T-cell (primary cell): Measurements from ENCODE around the gene FETUB. TPM values are rescaled to one million over a fixed set of nuclear protein-coding genes. Genes with fewer than 3 reads are reported as not detected.
"Not testable (repeated sequence)": the region's sequence is repeated elsewhere in the genome, so short reads cannot be mapped to it uniquely, and the experiment has no call there.

Experiments
- ATAC-seq, 4 experiments: fragments of 200-7000 bp in 3 of 4; fragments of 150-1000 bp in 1 of 4; cut with Tn5 transposase; replicated peaks in 1 of 4; 1 replicate in 3 of 4; 2 replicates in 1 of 4; pipeline ENCODE4 v1.10.0; 2021; ENCODE audit warnings: moderate library complexity in 3 of 4, mild to moderate bottlenecking in 2 of 4, moderate number of reproducible peaks in 1 of 4
- CTCF ChIA-PET, 2 donors: fragments of 300-600 bp; sonication (Branson Sonifier 250); formaldehyde crosslinking; loops; one replicate each; lab custom pipeline; 2022; ENCODE audit warnings: antibody characterized with exemption in 2 of 2; lab: Charles Lee
- POLR2A ChIA-PET, 2 donors: fragments of 300-600 bp; sonication (Branson Sonifier 250); formaldehyde crosslinking; loops; one replicate each; lab custom pipeline; 2022; ENCODE audit warnings: antibody characterized with exemption in 2 of 2; lab: Charles Lee
- DNase-seq, 35 experiments: peaks; one replicate each; pipeline versions ENCODE4 v3.0.0 to v3.0.0-alpha.2; 2013 to 2023
- H3K27ac ChIP-seq: one replicate; pipeline ENCODE4 v1.5.1; 2013; ENCODE audit warnings: low read length
- H3K27me3 ChIP-seq, 2 experiments: replicated peaks in 1 of 2; 1 replicate in 1 of 2; 2 replicates in 1 of 2; pipeline versions ENCODE4 v1.6.1 to v1.7.0; 2013; ENCODE audit warnings: low read length in 1 of 2, mixed read lengths in 1 of 2; ENCODE audit not compliant: control insufficient read depth in 2 of 2, insufficient read depth in 2 of 2; ENCODE audit errors: extremely low read depth in 1 of 2
- H3K36me3 ChIP-seq, 2 donors: 1 replicate in 1 of 2; 2 replicates in 1 of 2; pipeline versions ENCODE4 v1.6.1 to v1.7.0; 2013; ENCODE audit warnings: low read length in 1 of 2; ENCODE audit not compliant: control insufficient read depth in 2 of 2, insufficient read depth in 1 of 2; ENCODE audit errors: extremely low read depth in 1 of 2
- H3K4me1 ChIP-seq, 2 experiments: 1 replicate in 1 of 2; 2 replicates in 1 of 2; pipeline versions ENCODE4 v1.6.1 to v1.7.0; 2013; ENCODE audit warnings: low read length in 2 of 2, mixed read lengths in 1 of 2; ENCODE audit not compliant: insufficient read depth in 2 of 2, control insufficient read depth in 1 of 2; ENCODE audit errors: extremely low read depth in 1 of 2
- H3K4me3 ChIP-seq, 2 donors: 1 replicate in 1 of 2; 2 replicates in 1 of 2; pipeline versions ENCODE4 v1.5.1 to v1.7.0; 2013; ENCODE audit warnings: mild to moderate bottlenecking in 2 of 2, low read length in 1 of 2, moderate library complexity in 1 of 2; ENCODE audit not compliant: control insufficient read depth in 1 of 2; ENCODE audit errors: extremely low read depth in 1 of 2
- H3K9me3 ChIP-seq: 2 replicates; pipeline ENCODE4 v1.7.0; 2013
- H3K27ac Mint-ChIP-seq, 2 donors: one replicate each; pipeline ENCODE4 v1.8.0; 2020 to 2021; ENCODE audit warnings: mild to moderate bottlenecking in 2 of 2, mixed read lengths in 2 of 2
- H3K27me3 Mint-ChIP-seq, 2 donors: one replicate each; pipeline ENCODE4 v1.8.0; 2021 to 2022; ENCODE audit warnings: mixed read lengths in 2 of 2
- H3K36me3 Mint-ChIP-seq: one replicate; pipeline ENCODE4 v1.8.0; 2021; ENCODE audit warnings: mixed read lengths
- H3K4me1 Mint-ChIP-seq, 3 donors: one replicate each; pipeline ENCODE4 v1.8.0; 2020 to 2022; ENCODE audit warnings: mixed read lengths in 3 of 3, mild to moderate bottlenecking in 1 of 3
- H3K4me3 Mint-ChIP-seq, 3 donors: one replicate each; pipeline ENCODE4 v1.8.0; 2020 to 2022; ENCODE audit warnings: mild to moderate bottlenecking in 3 of 3, mixed read lengths in 3 of 3, moderate library complexity in 3 of 3
- H3K9me3 Mint-ChIP-seq, 3 donors: one replicate each; pipeline ENCODE4 v1.8.0; 2020 to 2022; ENCODE audit warnings: mixed read lengths in 3 of 3
- WGBS: methylation state at CpG from one replicate; pipeline ENCODE4 v1.1.5; 2013; ENCODE audit warnings: missing lambda C conversion rate; ENCODE audit not compliant: insufficient coverage; 5-methylcytosine and 5-hydroxymethylcytosine counted together
- total RNA-seq, 35 experiments: library from RNA in 6 of 35; stranded (reverse) in 6 of 35; fragments of 120-200 nt in 1 of 35; gene quantifications; one replicate each; pipeline versions ENCODE4 v1.2.1 to v1.2.4 and lab custom pipeline; 2013 to 2026

FETUB gene
- total RNA-seq, 5 donors from 2014 or later (not counting 1 experiment from before 2014, with no cell fraction given) = not detected

GRCh38 chr3:186694288-186695032 lies 54.3 kb downstream of the FETUB start:
- Mint-ChIP-seq H3K27me3 (peaks cover 0 to 21% of the 10 kb centered on the region in 2 donors), H3K36me3 (no peaks in the 10 kb centered on the region), H3K4me3 (no peak overlapping the region), H3K4me1 (peaks cover 0 to 8% (median 0%) of the 10 kb centered on the region in 3 donors), H3K27ac (no peak overlapping the region), H3K9me3 (no peaks in the 10 kb centered on the region)
- DNase-seq (no peak), ATAC-seq (no peak)
- H3K4me3 ChIP-seq = no peak overlapping the region
- ChIA-PET CTCF (no interaction called here), POLR2A (no interaction called here)
- peaks cover 0 to 7% of the 10 kb centered on the region in 2 experiments for H3K4me1 ChIP-seq
- no peaks in the 10 kb centered on the region for H3K36me3 ChIP-seq
- no peaks in the 10 kb centered on the region for H3K9me3 ChIP-seq
- H3K27ac ChIP-seq = no peak overlapping the region
- H3K27me3 ChIP-seq = peaks cover 5 to 7% of the 10 kb centered on the region in 2 experiments
- 100% methylated on average over 2 of the region's 6 CpGs for WGBS

- H3K9me3 ChIP-seq = no peaks in the 10 kb centered on the region
- peaks cover 0 to 7% of the 10 kb centered on the region in 2 experiments for H3K4me1 ChIP-seq
- WGBS = 60% methylated on average over 1 of the region's 2 CpGs
- ChIA-PET POLR2A (no interaction called here), CTCF (no interaction called here)
- ATAC-seq (no peak), DNase-seq (no peak)
- peaks cover 5 to 7% of the 10 kb centered on the region in 2 experiments for H3K27me3 ChIP-seq
- H3K4me3 ChIP-seq = no peak overlapping the region
- H3K36me3 Mint-ChIP-seq = no peaks in the 10 kb centered on the region
- no peaks in the 10 kb centered on the region for H3K9me3 Mint-ChIP-seq
- peaks cover 0 to 17% of the 10 kb centered on the region in 2 donors for H3K27me3 Mint-ChIP-seq
- peaks cover 0 to 4% (median 0%) of the 10 kb centered on the region in 3 donors for H3K4me1 Mint-ChIP-seq
- H3K4me3 Mint-ChIP-seq = no peak overlapping the region
- no peaks in the 10 kb centered on the region for H3K36me3 ChIP-seq
- H3K27ac ChIP-seq = no peak overlapping the region
- H3K27ac Mint-ChIP-seq = no peak overlapping the region
Observed at GRCh38 chr3:186696522-186696921, 56.3 kb downstream of the FETUB start.

- H3K9me3 ChIP-seq = no peaks in the 10 kb centered on the region
- no peaks in the 10 kb centered on the region for H3K9me3 Mint-ChIP-seq
- no peak overlapping the region for H3K27ac Mint-ChIP-seq
- ATAC-seq (no peak), DNase-seq (no peak)
- H3K36me3 ChIP-seq = no peaks in the 10 kb centered on the region
- no peak overlapping the region for H3K4me3 ChIP-seq
- no peak overlapping the region for H3K4me3 Mint-ChIP-seq
- no peaks in the 10 kb centered on the region for H3K4me1 ChIP-seq
- no peak overlapping the region for H3K27ac ChIP-seq
- H3K4me1 Mint-ChIP-seq = no peaks in the 10 kb centered on the region
- 81% methylated on average over 4 of the region's 4 CpGs for WGBS
- CTCF ChIA-PET = no interaction called here
- H3K27me3 ChIP-seq = peaks cover 2 to 5% of the 10 kb centered on the region in 2 experiments
- POLR2A ChIA-PET = no interaction called here
- no peaks in the 10 kb centered on the region for H3K36me3 Mint-ChIP-seq
- peaks cover 0 to 12% of the 10 kb centered on the region in 2 donors for H3K27me3 Mint-ChIP-seq
Observed at GRCh38 chr3:186697510-186697909, 57.3 kb downstream of the FETUB start.

- POLR2A ChIA-PET = no interaction called here
Observed at GRCh38 chr3:186700267-186700666, 60.1 kb downstream of the FETUB start.

GRCh38 chr3:186702451-186702850 lies 62.3 kb downstream of the FETUB start:
- H3K4me3 Mint-ChIP-seq, POLR2A ChIA-PET: not testable (repeated sequence)

More at GRCh38 chr3:186700267-186700666, 60.1 kb downstream of the FETUB start:
- Mint-ChIP-seq H3K9me3 (no peaks in the 10 kb centered on the region), H3K4me3 (no peak overlapping the region), H3K36me3 (no peaks in the 10 kb centered on the region), H3K27ac (no peak overlapping the region), H3K27me3 (peaks cover 3 to 16% of the 10 kb centered on the region in 2 donors), H3K4me1 (no peaks in the 10 kb centered on the region)
- WGBS = 88% methylated on average over 1 of the region's 3 CpGs
- H3K4me1 ChIP-seq = no peaks in the 10 kb centered on the region
- DNase-seq (no peak), ATAC-seq (no peak)
- no peaks in the 10 kb centered on the region for H3K9me3 ChIP-seq
- peaks cover under 1 to 2% of the 10 kb centered on the region in 2 experiments for H3K27me3 ChIP-seq
- no peak overlapping the region for H3K4me3 ChIP-seq
- CTCF ChIA-PET = no interaction called here
- no peak overlapping the region for H3K27ac ChIP-seq
- no peaks in the 10 kb centered on the region for H3K36me3 ChIP-seq

More at GRCh38 chr3:186702451-186702850, 62.3 kb downstream of the FETUB start:
- H3K4me3 ChIP-seq, ATAC-seq, H3K36me3 ChIP-seq, H3K27ac ChIP-seq, CTCF ChIA-PET, H3K4me1 ChIP-seq, H3K27me3 ChIP-seq, H3K36me3 Mint-ChIP-seq, DNase-seq, H3K27ac Mint-ChIP-seq, H3K9me3 ChIP-seq, H3K4me1 Mint-ChIP-seq, H3K9me3 Mint-ChIP-seq: not testable (repeated sequence)
- H3K27me3 Mint-ChIP-seq = peaks cover 9 to 28% of the 10 kb centered on the region in 2 donors

Other genes starting within 250 kb of the FETUB start
- 10 to 100 TPM in 1 of 5 donors, 1 to 10 TPM in 4; 5.5 to 10.4 (median 7.8) TPM for gene CRYGS, start 96.0 kb upstream of the FETUB start, total RNA-seq
- 10 to 100 TPM; 16.1 to 17.4 (median 16.5) TPM for gene TBCCD1, start 73.1 kb upstream of the FETUB start, total RNA-seq
- gene DNAJB11, start 69.7 kb upstream of the FETUB start, total RNA-seq = 10 to 100 TPM; 28.7 to 65.4 (median 31.7) TPM
- gene AHSG, start 27.3 kb upstream of the FETUB start, total RNA-seq = 1 to 10 TPM in 3 of 5 donors, not detected in 2; 1.8 to 1.9 (median 1.9) TPM
- under 1 TPM in 1 of 5 donors, not detected in 4; 0.38 TPM for gene HRG, start 25.6 kb downstream of the FETUB start, total RNA-seq
- under 1 TPM in 3 of 5 donors, not detected in 2; 0.22 to 0.47 (median 0.30) TPM for gene KNG1, start 77.0 kb downstream of the FETUB start, total RNA-seq
- 100 to 1,000 TPM; 544 to 870 (median 576) TPM for gene EIF4A2, start 143.2 kb downstream of the FETUB start, total RNA-seq
- 10 to 100 TPM; 13.4 to 21.0 (median 19.2) TPM for gene RFC4, start 166.1 kb downstream of the FETUB start, total RNA-seq
- not detected for gene ADIPOQ, start 202.3 kb downstream of the FETUB start, total RNA-seq